GM12878 (cell line): ENCODE data around the gene PAX9. TPM values are rescaled to one million over a fixed set of nuclear protein-coding genes. Genes with fewer than 3 reads are reported as not detected.
A peak's percentile ranks its signal among the peaks of the same experiment; 100 is the strongest.

Experiments used
- ATAC-seq: fragments of 200-7000 bp; cut with Tn5 transposase; 3 replicates; pipeline ENCODE4 v1.9.1; 2020; ENCODE audit warnings: mild to moderate bottlenecking, moderate library complexity
- BruUV-seq: library from RNA; stranded (reverse); fragments of 400-500 nt; replicated peaks from 2 replicates; lab custom pipeline; 2021; lab: Mats Ljungman, UMichigan
- CTCF ChIA-PET: fragments of 300-600 bp; sonication (Branson Sonifier 250); formaldehyde crosslinking; extraction: SDS; loops from one replicate; lab custom pipeline; 2021; ENCODE audit warnings: inconsistent platforms; lab: Yijun Ruan, JAX
- POLR2A ChIA-PET: fragments of 350-600 bp; formaldehyde crosslinking; extraction: SDS; loops from one replicate; lab custom pipeline; 2021; ENCODE audit warnings: inconsistent platforms; lab: Charles Lee
- RAD21 ChIA-PET: fragments of 300-600 bp; sonication (Branson Sonifier 250); formaldehyde crosslinking; loops from one replicate; lab custom pipeline; 2023; ENCODE audit warnings: antibody characterized with exemption; ENCODE audit not compliant: unreplicated experiment; lab: Charles Lee
- SMC1A ChIA-PET: fragments of 300-600 bp; sonication (Branson Sonifier 250); formaldehyde crosslinking; loops from one replicate; lab custom pipeline; 2023; ENCODE audit not compliant: unreplicated experiment, uncharacterized antibody; lab: Charles Lee
- DNase-seq: peaks from one replicate; pipeline ENCODE4 v3.0.0-alpha.2; 2011; ENCODE audit warnings: low read depth, low spot score
- FAIRE-seq: peaks from 3 replicates; lab custom pipeline; 2011; peaks lifted over from hg19 to GRCh38; lab: Jason Lieb, UNC
- H2AFZ ChIP-seq: 2 replicates; pipeline ENCODE4 v1.6.0; 2011; ENCODE audit warnings: low read depth, low read length, control low read depth; ENCODE audit not compliant: control insufficient read depth
- H3K27ac ChIP-seq: 2 replicates; pipeline ENCODE4 v1.5.1; 2011; ENCODE audit warnings: control low read depth; ENCODE audit not compliant: control insufficient read depth, insufficient read depth
- H3K27me3 ChIP-seq, 2 experiments: replicated peaks in 1 of 2; 2 replicates each; pipeline versions ENCODE4 v1.6.0 to v1.6.1; 2011; ENCODE audit warnings: low read length in 1 of 2; ENCODE audit not compliant: control insufficient read depth in 2 of 2, insufficient read depth in 2 of 2
- H3K36me3 ChIP-seq, 2 experiments: 2 replicates each; pipeline ENCODE4 v1.5.1; 2011; ENCODE audit warnings: low read length in 1 of 2; ENCODE audit not compliant: control insufficient read depth in 2 of 2, insufficient read depth in 2 of 2
- H3K4me1 ChIP-seq: 2 replicates; pipeline ENCODE4 v1.6.1; 2011; ENCODE audit warnings: mild to moderate bottlenecking, low read length, moderate library complexity, mixed read lengths; ENCODE audit not compliant: control insufficient read depth, insufficient read depth
- H3K4me2 ChIP-seq: 2 replicates; pipeline ENCODE4 v1.6.0; 2011; ENCODE audit warnings: control low read depth; ENCODE audit not compliant: control insufficient read depth, insufficient read depth
- H3K4me3 ChIP-seq: fragments of 200-600 bp; sonication (generic); 2 replicates; pipeline ENCODE4 v1.5.1; 2016
- H3K79me2 ChIP-seq: 2 replicates; pipeline ENCODE4 v1.6.0; 2011; ENCODE audit warnings: low read length; ENCODE audit not compliant: control insufficient read depth, insufficient read depth
- H3K9ac ChIP-seq: 2 replicates; pipeline ENCODE4 v1.8.0; 2011; ENCODE audit warnings: low read length, control low read depth, mixed read lengths; ENCODE audit not compliant: control insufficient read depth, insufficient read depth
- H3K9me3 ChIP-seq: replicated peaks from 3 replicates; pipeline ENCODE4 v1.5.1; 2011; ENCODE audit warnings: mild to moderate bottlenecking, low read length; ENCODE audit not compliant: control insufficient read depth, insufficient read depth
- H4K20me1 ChIP-seq: 2 replicates; pipeline ENCODE4 v1.6.0; 2011; ENCODE audit not compliant: control insufficient read depth, insufficient read depth
- BMI1 ChIP-seq: fragments of 450-650 bp; IDR thresholded peaks from 2 replicates; pipeline ENCODE4 v1.6.1; 2016; ENCODE audit warnings: mild to moderate bottlenecking, moderate library complexity, borderline replicate concordance
- CEBPB ChIP-seq, 2 experiments: fragments of 150-350 bp in 1 of 2; IDR thresholded peaks; 2 replicates each; pipeline ENCODE4 v1.6.1; 2012 to 2014; ENCODE audit warnings: low read depth in 2 of 2, low read length in 2 of 2, borderline replicate concordance in 1 of 2, inconsistent platforms in 1 of 2
- IKZF1 ChIP-seq: fragments of 450-650 bp; conservative IDR thresholded peaks from 2 replicates; pipeline ENCODE4 v1.6.1; 2017; ENCODE audit warnings: antibody characterized with exemption, mild to moderate bottlenecking
- IKZF2 ChIP-seq, 2 experiments: fragments of 450-650 bp; IDR thresholded peaks; 2 replicates each; pipeline ENCODE4 v1.6.1; 2017; ENCODE audit warnings: mild to moderate bottlenecking in 2 of 2, moderate library complexity in 2 of 2
- NFIC ChIP-seq: IDR thresholded peaks from 2 replicates; pipeline ENCODE4 v1.6.1; 2012; ENCODE audit warnings: low read depth, mild to moderate bottlenecking, inconsistent platforms, low read length, moderate library complexity
- WGBS: methylation state at CpG from one replicate; pipeline ENCODE4 v1.1.6; 2016; ENCODE audit warnings: low lambda C conversion rate; ENCODE audit not compliant: insufficient replicate concordance, insufficient coverage; ENCODE audit errors: missing lambda C conversion rate; 5-methylcytosine and 5-hydroxymethylcytosine counted together
- in situ Hi-C: fragments of 300-500 bp; cut with MboI; formaldehyde crosslinking; loops from 9 replicates; pipeline ENCODE4 v1.14.3; 2018; ENCODE audit warnings: mixed read lengths
- intact Hi-C: fragments of 100-400 bp; cut with micrococcal nuclease; formaldehyde crosslinking; loops from one replicate; pipeline ENCODE4 v1.14.2; 2022; ENCODE audit not compliant: unreplicated experiment
- polyA plus RNA-seq, 11 experiments: library from polyadenylated mRNA; depleted of rRNA in 4 of 11; unstranded in 6 of 11; stranded (reverse) in 5 of 11; fragments of >200 nt; fragmentation: Nextera tagmentation in 4 of 11; fragmentation: Illumina TruSeq in 1 of 11; extraction: Ambion mirVana in 4 of 11; extraction: Trizol in 1 of 11; gene quantifications; 1 replicate in 1 of 11; 2 replicates in 10 of 11; pipeline versions ENCODE4 v1.2.1 to v1.2.3, GENCODE V29; 2011 to 2016; ENCODE audit warnings: inconsistent platforms in 2 of 11, missing spikeins in 2 of 11, low read depth in 1 of 11
- total RNA-seq, 4 experiments: library from RNA; depleted of rRNA in 3 of 4; stranded (reverse); fragments of >200 nt in 3 of 4; fragmentation: Illumina TruSeq in 1 of 4; extraction: Trizol in 1 of 4; gene quantifications; 2 replicates each; pipeline versions ENCODE4 v1.2.1 to v1.2.3, GENCODE V29; 2013 to 2021
- TF ChIP-seq, protein P1 (sequence below): fragments of 450-650 bp; IDR thresholded peaks from 2 replicates; pipeline ENCODE4 v1.6.1; 2018; ENCODE audit warnings: mild to moderate bottlenecking, low read depth, moderate library complexity; ENCODE audit not compliant: partially characterized antibody
- TF ChIP-seq, protein P2 (sequence below): IDR thresholded peaks from 2 replicates; pipeline ENCODE4 v1.6.1; 2012; ENCODE audit warnings: low read depth, low read length, improper control_type of control experiment
- TF ChIP-seq, protein P3 (sequence below), 3 experiments: IDR thresholded peaks in 2 of 3; conservative IDR thresholded peaks in 1 of 3; 2 replicates each; pipeline ENCODE4 v1.5.1; 2011; ENCODE audit warnings: low read depth in 3 of 3, low read length in 3 of 3, mild to moderate bottlenecking in 3 of 3, control low read depth in 2 of 3, moderate library complexity in 2 of 3, inconsistent platforms in 1 of 3, mixed read lengths in 1 of 3; ENCODE audit not compliant: control insufficient read depth in 2 of 3, insufficient read depth in 1 of 3; ENCODE audit errors: extremely low read depth in 1 of 3

The PAX9 gene
- total and polyA plus RNA-seq, 10 of the 15 experiments (the other 5 are each of a cell fraction or from before 2014, with no cell fraction given): 0.03 to 8.2 (median 0.09) TPM; not detected in 3

DNA sequence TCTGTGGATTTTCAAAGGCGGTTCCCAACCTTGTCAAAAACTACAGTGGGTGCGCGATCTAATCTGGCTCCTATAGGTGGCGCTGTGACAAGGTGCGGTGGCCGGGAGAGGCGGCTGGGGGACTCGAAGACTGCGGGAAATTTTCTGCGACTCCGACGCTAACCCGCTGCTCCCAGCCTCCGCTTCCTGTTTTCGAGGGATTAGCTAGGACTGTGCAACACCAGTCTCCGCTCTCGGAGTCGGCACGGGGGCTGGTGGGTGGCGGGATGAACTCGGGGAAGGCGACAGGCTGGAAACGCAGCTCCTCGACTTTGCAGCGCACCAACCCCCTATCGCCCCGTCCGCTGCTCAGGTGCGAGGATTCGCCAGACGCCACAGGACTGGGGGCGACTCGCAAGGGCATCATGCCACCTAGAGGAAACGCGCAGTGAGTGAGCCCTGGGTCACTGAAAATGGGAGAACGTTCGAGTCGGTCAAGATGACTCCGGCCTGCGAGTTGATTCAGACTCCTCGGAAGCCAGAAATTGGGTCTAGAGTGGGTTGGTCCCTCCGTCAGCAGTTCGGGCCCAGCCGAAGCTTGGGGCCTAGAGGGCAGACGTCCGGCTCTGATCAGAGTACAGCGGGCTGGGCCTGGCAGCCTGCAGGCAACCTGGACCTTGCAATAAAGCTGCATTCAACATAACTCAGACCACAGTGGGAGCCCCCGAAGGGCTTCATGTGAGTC lies 5.5 kb upstream of the PAX9 start:
- ATAC-seq: peak; percentile 68
- BruUV-seq: no TSS peak
- TF ChIP-seq, protein P1, sequence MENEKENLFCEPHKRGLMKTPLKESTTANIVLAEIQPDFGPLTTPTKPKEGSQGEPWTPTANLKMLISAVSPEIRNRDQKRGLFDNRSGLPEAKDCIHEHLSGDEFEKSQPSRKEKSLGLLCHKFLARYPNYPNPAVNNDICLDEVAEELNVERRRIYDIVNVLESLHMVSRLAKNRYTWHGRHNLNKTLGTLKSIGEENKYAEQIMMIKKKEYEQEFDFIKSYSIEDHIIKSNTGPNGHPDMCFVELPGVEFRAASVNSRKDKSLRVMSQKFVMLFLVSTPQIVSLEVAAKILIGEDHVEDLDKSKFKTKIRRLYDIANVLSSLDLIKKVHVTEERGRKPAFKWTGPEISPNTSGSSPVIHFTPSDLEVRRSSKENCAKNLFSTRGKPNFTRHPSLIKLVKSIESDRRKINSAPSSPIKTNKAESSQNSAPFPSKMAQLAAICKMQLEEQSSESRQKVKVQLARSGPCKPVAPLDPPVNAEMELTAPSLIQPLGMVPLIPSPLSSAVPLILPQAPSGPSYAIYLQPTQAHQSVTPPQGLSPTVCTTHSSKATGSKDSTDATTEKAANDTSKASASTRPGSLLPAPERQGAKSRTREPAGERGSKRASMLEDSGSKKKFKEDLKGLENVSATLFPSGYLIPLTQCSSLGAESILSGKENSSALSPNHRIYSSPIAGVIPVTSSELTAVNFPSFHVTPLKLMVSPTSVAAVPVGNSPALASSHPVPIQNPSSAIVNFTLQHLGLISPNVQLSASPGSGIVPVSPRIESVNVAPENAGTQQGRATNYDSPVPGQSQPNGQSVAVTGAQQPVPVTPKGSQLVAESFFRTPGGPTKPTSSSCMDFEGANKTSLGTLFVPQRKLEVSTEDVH: no peak
- TF ChIP-seq, protein P2, sequence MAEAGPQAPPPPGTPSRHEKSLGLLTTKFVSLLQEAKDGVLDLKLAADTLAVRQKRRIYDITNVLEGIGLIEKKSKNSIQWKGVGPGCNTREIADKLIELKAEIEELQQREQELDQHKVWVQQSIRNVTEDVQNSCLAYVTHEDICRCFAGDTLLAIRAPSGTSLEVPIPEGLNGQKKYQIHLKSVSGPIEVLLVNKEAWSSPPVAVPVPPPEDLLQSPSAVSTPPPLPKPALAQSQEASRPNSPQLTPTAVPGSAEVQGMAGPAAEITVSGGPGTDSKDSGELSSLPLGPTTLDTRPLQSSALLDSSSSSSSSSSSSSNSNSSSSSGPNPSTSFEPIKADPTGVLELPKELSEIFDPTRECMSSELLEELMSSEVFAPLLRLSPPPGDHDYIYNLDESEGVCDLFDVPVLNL: no peak
- TF ChIP-seq BMI1: no peak
- no peak for TF ChIP-seq CEBPB (IDR thresholded peaks at IDR 0.05; ENCODE audit: borderline replicate concordance in 1 of 2, low read depth in 2 of 2, low read length in 2 of 2)
- no peak for TF ChIP-seq NFIC
- 0 out of 4 replicates have a peak, but pooled peaks have one; percentile 10 to 17 for TF ChIP-seq IKZF2 (IDR thresholded peaks at IDR 0.05)
- 0 out of 2 replicates have a peak, but pooled peaks have one; percentile 30 for TF ChIP-seq IKZF1
- TF ChIP-seq, protein P3, sequence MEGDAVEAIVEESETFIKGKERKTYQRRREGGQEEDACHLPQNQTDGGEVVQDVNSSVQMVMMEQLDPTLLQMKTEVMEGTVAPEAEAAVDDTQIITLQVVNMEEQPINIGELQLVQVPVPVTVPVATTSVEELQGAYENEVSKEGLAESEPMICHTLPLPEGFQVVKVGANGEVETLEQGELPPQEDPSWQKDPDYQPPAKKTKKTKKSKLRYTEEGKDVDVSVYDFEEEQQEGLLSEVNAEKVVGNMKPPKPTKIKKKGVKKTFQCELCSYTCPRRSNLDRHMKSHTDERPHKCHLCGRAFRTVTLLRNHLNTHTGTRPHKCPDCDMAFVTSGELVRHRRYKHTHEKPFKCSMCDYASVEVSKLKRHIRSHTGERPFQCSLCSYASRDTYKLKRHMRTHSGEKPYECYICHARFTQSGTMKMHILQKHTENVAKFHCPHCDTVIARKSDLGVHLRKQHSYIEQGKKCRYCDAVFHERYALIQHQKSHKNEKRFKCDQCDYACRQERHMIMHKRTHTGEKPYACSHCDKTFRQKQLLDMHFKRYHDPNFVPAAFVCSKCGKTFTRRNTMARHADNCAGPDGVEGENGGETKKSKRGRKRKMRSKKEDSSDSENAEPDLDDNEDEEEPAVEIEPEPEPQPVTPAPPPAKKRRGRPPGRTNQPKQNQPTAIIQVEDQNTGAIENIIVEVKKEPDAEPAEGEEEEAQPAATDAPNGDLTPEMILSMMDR (IDR thresholded peaks at IDR 0.05 in 2 of 3, conservative IDR thresholded peaks at IDR 0.05 in 1 of 3; ENCODE audit: control insufficient read depth in 2 of 3, extremely low read depth in 1 of 3, insufficient read depth in 1 of 3, low read depth in 3 of 3, low read length in 3 of 3): peak; percentile 17 to 38 (median 25); a peak in 1 of 6 replicates
- H3K4me3 ChIP-seq: no peak overlapping the region
- no peak overlapping the region for H3K9ac ChIP-seq
- no peak overlapping the region for H3K4me2 ChIP-seq
- H2AFZ ChIP-seq: no peak overlapping the region
- H3K9me3 ChIP-seq: no peaks in the 10 kb centered on the region; the same call in 2 of the 3 replicates
- intact Hi-C loops (no loop called here), in situ Hi-C loops (loop anchor here (10.0 kb wide), 2 partner anchors 279 to 489 kb away; no protein-coding TSS in a partner anchor)
- FAIRE-seq: no peak
- no peaks in the 10 kb centered on the region for H3K79me2 ChIP-seq
- ChIA-PET CTCF (interaction anchor here (0.7 to 2.3 kb wide), 13 partner anchors 8 to 289 kb away, joined by 3 to 10 read pairs (median 3); no protein-coding TSS in a partner anchor), SMC1A (interaction anchor here (0.6 to 2.2 kb wide), 3 partner anchors 91 to 1371 kb away, joined by 3 to 9 read pairs (median 5); no protein-coding TSS in a partner anchor), RAD21 (interaction anchor here (1.9 to 2.4 kb wide), 2 partner anchors 92 to 286 kb away, joined by 6 to 13 read pairs; no protein-coding TSS in a partner anchor), POLR2A (no interaction called here)
- 13% methylated on average over 47 of the region's 48 CpGs for WGBS
- H3K4me1 ChIP-seq: no peaks in the 10 kb centered on the region
- H3K27me3 ChIP-seq: peaks cover 5 to 13% of the 10 kb centered on the region in 2 experiments; a peak in 3 of 4 replicates
- H3K27ac ChIP-seq: no peak overlapping the region
- H3K36me3 ChIP-seq: no peaks in the 10 kb centered on the region
- H4K20me1 ChIP-seq: no peaks in the 10 kb centered on the region
- no peak for DNase-seq
